ENCODE data around the gene AGAP1.

AGAP1 gene

DNA sequence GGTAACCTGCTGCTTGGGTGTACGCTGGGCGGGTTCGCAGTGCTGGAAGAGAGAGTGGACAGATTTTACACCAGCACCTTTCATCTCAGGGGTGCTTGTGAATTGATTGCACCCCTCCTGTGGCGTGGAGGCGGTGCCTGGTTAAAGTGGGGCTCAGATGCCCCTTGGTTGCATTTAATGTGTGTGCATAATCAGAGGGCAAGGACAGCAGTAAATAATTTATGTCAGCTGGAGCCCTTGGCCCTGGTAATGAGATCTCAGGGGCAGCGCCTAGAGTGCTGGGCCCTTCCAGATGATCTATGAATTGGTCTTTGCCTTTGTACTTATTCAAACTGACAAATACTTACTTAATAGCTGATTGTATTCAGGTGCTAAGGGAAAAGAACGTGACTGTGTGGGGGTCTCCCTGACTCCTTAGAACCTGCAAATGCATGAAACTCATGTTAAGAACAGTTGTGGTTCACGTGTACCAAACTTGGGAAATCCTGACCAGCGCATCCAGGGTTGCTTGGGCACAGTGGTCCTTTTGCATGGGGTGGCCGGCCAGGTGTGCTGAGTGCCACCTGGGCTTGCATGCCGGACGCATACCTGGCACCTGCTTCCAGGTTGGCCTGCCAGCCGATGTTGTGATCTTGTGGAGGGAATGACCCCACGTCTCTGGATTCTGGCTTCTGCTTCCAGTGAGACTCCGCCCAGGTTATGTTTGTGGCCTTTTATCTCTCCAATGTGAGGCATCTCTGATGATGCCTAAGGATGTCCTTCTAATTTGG is 118.5 kb downstream of the AGAP1 start:
- DNase-seq: no peak

DNA sequence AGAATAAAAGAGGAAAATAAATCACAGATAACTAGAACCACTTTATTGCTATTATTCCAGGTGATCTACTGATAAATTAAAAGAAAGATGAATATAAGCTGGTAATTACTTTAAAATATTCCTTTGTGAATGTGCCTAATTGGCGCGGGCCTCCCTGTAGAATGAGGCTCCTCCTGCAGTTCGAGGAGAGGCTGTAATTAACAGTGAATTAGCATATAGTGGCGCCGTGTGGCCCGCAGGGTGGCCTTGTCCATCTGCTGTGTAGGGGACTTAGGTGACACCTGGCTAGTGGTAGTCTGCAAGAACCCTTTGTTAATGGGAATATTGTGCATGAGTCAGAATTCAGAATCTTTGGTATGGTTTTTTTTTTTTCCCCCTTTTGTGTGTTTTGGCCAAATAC is 119.8 kb downstream of the AGAP1 start:
- DNase-seq: no peak

DNA sequence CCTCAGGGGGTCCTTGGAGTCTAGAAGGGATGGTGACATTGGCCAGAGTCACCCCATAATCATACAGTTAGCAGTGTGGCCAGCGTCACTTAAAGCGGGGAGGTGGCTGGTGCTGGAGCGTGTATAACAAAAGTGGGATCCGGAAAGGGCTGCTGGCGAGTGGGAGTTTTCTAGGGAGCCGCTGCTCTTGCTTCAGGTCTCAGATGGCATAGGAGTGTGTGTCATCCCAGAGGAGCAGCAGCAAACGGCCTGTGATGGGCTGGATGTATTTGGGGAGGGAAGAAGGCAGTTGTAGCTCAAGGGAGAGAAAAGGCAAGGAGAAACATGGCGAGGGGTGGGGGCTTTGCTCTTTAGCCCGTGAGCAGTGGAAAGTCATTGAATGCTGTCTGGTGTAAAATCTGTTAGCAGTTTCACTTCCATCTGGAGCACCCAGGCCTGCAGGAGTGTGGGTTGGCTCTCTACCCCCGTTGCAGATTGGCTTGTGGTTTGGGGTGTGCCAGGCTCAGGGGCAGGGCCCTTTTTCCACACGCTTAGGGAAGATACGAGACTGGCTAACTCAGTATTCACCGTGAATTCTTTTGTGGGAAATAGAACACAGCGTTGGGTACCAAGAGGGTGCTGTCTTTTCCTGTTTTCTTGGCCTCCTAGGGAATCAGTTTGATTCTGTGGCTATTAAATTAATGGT is 120.5 kb downstream of the AGAP1 start:
- no peak for DNase-seq

DNA sequence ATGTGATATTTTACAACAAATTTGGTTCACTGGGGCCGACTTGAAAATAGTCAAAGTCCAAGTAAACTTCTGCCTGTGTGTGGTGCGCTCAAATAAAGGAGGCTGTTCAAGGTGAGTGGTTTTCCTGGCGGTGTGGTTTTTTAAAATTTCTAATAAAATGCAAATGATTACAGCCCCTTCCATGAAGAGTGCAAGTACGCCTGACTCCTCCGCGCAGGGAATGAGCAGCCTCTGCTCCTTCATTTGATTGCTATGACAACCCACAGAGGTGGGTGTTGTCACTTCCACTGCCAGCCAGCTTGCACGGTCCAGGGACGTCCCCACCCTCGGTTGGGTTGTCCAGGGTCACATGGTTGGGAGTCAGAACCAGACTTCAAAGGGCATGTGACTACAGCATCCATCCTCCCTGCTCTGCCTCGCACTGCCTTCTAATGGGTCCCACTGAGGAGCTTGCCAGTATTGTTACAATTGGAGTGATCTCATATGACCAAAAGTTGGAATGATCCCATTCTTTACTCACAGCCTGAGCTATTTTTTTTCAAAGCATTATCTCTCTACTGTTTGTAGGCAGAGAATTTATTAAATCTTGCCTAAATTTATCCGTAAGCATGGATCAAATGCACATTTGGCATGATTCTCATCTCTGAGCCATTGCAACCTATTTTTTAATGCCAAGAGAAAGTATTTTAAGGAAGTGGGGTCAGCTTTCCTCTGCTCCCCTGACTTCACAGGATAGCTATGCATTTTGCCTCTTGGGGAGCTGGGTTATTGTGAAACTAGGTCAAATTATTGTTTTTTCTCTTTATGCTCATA is 121.3 kb downstream of the AGAP1 start:
- peak; percentile 75 for DNase-seq

DNA sequence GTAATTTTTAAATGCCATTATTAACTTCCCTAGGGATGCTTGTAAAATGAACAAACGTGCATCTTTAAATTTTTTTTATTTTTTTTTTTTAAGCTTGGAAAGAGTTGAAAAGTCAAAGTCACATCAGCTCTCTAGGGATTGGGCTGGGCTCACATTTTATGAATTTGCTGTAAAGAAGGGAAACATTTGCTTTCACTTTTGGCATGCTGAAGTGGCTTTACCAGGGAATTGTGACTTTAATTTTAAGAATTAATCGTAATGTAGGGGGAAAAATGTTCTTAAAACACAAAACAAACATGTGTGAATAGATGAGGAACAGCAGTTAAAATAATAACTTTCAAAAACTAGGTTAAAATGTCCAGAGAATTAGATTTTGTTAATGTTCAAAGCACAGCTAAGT is 123.0 kb downstream of the AGAP1 start:
- DNase-seq: no peak

DNA sequence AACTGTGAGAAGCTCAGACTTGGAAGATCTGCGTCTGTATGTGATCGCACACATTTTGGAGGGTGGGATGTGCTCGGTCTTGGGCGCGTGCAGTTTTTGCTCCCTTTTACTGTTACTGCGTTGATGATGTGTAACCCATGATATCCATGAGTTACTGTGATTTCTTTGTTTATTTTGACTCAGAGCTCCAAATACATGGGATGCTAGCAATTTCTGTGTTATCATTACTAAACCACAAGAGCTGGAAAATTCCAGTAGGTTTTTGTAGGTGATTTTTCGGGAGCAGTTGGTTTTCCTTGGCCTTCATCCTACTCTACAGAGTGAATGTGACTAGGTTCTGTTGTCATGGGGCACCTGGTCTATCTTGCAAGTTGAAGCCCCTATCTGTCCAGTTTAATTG is 124.2 kb downstream of the AGAP1 start:
- no peak for DNase-seq

DNA sequence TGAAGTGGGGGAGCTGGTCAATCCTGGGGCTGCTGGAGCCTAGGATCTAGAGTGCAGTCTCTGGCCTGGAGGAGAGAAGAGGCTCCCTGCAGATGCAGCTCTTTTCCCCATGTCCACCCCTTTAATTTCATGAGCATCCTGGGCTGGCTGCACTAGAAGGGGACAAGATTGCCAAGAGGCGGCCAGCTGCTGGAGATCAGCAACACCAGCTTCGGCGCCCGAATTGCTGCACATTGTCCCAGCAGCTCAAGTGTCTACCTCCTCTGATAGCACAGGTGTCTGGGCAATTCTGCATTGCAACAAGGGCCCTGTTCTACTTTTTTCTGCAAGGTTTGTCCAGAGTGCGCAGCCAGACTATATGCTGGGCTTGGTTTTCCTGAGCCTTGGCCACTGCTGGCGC is 125.7 kb downstream of the AGAP1 start:
- no peak for DNase-seq

DNA sequence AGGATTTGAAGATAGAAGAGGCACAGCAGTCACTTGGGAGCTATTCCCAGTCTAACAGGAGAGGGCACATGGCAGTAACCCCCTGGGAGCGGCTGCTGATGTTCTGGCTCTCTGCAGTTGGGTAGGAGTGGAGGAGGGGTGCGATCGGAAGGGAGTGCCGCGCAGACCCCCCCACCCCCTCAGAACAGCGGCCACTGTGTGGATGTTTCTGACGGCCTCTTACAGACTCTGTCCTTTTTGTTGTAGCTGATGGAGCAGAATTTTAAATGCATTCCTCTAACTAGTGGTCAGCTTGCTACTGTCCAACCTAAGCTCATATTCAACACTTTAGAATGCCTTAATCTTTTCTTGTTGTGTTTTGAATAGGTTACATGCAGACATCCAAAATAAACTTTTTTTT is 127.9 kb downstream of the AGAP1 start:
- no peak for DNase-seq

DNA sequence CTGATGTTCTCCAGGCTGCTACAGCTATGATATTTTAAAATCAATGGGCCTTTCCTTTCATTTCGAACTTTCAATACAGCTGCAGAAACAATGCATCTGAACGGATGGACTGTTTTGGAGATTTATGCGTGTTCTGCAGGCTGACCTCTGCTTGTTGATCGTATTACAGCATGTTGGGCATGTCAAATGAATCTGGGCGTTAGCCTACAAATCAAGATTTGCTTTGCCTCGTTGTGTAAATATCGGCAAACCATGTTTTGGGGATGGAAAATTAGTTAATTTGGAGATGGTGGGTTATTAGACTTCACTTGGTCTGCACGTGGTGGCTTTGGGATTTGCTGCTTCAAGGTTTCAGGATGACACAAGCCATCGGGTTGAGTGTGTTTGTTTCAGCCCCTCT is 129.3 kb downstream of the AGAP1 start:
- no peak for DNase-seq

DNA sequence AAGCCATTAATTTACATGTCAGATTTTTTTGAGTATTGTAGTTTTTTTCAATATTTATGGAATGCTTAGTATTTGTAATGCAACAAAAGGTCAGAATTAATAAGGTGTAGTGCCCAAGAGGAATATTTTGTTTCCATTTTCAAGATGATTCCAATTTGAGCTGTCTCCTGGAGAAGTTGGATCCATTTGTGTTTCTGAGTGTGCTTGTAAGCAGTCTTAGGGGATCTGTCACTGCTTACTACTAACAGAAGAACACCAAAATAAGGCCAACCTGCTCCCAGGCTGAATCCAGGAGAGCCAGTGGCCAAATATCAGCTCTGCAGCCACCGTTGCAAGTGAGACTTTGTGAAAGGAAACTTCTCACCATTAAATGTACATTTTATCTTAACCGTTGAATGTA is 129.9 kb downstream of the AGAP1 start:
- DNase-seq: no peak

DNA sequence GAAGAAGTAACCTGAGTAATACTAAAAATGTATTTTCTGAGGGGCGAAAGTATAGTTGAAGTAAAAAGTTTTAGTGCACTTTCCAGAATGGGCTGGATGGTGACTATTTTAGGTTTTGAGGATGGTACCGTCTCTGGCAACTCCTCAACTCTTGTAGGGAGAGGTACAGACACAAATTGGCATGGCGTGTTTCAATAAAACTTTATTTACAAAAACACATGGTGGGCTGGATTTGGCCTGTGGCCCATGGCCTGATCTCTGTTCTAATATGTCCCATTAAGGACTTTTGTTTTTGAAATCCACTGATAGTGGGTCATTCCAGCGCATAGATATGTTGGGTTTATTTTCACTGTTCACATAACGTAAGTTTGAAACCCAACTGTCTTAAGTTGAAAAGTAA is 132.8 kb downstream of the AGAP1 start:
- DNase-seq: no peak

DNA sequence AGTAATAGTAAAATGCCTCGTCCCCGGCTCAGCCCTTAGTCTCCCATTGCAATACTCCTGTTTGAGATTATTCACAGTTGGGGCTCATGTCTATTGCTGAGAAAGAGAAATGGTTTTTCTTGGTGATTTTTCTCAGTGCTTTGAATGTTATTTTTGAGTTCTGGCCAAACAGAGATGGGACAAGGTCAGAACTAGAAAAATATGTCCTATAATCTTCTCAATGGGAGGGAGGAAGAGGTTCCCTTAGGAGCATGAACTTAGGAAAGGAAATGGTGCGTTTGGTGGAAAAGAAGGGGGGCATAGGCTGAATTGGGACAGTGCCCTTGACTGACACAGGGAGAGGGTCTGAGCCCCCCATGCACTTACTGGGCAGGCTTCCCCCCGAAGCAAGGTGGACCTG is 133.8 kb downstream of the AGAP1 start:
- DNase-seq: no peak

DNA sequence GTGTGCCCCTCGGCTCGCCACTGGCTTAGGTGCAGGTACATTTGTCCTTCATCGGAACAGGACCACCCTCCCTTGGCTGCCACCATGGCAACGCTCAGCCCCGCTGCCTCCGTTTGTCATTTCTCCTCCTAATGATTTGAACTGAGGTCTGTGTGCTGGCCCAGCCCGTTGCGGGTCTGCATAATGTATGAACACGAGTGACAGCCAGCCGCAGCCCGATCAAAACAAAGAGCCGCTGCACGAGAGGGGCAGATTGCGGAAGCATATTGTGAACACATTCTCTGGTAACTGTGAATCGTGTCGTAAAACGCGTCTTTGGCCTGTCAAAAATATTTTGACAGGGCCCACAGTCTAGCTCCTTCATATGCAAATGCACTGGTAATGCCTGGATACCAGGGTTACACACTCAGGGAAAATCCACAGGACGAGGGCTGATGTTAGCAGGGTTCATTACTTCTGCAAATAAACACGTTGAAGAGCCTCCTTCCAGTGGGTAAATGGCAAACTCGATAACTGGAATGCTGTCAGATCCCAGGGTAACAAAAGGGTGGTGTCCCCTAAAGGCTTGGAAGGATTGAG is 137.0 kb downstream of the AGAP1 start:
- no peak for DNase-seq

DNA sequence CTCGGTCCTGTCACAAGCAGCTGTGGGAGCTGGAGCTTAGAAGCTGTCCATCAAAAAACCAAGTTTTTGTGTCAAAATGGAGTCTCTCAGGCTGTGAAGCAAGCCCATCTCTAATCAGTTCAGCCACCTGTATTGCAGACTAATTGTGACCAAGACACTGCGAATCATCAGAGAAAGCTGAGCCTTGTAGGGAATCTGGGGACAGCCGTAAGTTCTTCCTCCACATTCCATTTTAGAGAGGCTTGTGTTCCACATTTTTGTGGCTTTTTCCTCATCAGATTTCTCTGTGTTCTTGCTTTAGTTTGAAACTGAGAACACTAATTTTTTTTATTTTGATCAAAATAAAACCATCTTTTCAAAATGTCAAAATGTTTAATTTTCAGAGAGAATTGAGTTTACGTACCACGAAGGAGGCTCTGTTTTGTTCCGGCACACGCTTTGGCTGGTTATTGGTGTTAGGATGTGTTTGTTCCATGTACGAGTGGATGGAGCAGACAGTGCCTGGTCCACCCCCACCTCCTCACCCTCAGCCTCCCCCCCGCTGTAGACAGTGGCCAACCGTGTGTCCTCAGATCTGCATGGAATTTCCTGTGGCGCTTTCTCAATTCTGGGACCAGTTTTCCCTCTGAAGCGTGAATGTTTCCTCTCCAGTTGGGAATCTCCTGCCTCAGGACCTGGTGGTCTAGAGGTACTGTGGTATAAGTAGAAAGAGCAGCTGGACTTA is 140.8 kb downstream of the AGAP1 start:
- DNase-seq: no peak

DNA sequence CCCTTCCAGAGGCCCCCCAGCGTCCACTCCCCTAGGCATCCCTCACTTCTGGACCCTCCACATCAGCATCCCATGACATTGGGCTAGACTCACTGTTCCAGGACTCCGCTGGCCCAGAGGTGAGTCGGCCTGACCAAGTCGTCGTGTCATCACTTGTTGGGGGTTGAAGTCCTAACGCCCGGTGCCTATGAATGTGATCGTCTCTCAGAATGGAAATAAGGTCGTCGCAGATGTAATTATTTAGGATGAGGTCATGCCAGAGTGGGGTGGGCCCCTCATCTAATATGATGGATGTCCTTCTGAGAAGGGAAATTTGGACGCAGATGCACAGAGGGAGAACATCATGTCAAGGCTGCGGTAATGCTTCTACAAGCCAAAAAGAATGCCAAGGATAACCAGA is 142.7 kb downstream of the AGAP1 start:
- no peak for DNase-seq

DNA sequence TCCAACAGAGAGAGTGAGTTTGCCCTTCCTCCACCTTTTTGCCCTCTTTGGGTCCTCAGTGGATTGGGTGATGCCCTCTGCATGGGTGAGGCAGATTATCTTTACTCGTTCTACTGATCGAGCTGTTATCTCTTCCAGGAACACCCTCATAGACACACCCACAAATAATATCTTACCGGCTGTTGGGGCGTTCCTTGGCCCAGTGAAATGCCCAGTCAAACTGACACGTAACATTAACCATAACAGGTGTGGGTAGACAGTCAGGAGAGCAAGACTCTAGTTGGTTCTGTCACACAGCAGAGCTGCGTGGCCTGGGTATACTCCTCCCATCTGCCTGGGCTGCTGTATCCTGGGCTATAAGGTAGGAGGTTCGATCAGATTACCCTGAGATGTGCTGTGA is 144.1 kb downstream of the AGAP1 start:
- no peak for DNase-seq

DNA sequence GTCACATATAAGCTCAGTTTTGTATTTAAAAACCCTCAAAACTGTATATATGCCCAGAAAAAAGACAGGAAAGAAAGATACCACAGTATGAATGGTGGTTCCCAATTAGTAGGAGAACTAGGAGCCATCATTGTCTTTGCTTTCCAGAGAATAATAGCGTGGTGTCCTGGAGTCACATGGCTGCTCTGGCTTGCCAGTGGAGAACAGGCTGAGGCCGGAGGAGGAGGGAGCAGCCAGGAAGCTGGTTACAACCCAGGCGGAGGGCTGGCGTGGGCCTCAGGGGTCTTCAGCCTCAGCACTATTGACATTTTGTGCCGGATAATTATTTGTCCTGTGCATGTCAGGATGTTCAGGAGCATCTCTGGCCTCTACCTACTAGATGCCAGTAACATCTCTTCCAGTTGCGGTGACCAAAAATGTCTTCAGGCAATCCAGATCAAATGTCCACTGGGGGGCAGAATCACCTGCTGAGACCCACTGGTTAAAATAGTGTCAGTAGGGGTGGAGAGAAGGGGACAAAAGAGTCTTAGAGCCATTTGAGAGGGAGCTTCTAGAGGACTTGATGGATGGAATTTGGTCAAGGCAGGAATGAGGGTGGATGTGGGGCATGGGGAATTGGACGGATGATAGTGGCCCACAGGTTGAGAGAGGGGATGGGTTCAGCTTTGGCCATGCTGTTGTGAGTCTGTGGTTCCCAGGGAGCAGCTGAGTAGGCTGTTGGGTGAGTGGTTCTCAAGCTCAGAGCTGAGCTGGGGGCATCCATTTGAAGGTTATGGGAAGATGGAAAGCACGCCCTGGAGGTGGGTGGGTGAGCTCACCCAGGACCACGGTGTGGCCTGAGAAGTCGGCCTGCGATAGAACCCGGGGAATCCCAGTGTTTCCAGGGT is 144.9 kb downstream of the AGAP1 start:
- no peak for DNase-seq

DNA sequence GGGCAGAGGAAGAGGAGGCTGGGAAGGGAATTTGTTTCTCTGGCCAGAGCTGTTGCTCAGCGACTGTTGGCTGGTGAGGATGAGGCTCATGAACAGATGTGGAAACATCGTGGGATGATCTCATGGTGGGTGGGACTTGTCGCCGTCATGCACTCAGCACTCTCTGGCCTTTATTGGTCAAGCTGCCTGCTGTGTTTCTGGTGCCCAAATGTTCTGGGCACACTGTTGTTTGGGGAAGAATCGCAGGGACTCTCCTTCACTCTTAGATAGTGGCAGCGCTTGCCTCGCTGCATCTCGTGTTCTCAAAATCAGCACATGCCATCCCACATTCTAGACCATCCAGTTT is 145.6 kb downstream of the AGAP1 start:
- peak; percentile 77 for DNase-seq

DNA sequence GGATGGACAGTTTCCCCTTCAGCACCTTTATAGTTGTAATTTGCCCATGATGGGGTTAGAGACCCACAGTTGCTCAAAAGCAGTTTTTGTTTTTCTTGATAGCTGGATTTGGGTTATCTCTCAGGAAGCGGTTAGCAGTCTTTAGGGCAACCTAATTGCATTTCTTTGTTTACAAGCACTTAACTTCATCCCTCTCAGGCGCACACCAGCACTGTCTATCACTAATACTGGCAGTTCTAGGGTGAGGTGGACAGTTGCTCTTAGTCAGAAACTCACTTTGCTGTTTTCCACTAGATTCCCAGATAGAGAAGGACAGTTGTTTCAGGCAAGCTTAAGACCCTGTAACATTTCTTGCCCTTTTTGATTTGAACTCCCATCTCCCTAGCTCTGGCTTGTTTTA is 146.0 kb downstream of the AGAP1 start:
- DNase-seq: no peak

DNA sequence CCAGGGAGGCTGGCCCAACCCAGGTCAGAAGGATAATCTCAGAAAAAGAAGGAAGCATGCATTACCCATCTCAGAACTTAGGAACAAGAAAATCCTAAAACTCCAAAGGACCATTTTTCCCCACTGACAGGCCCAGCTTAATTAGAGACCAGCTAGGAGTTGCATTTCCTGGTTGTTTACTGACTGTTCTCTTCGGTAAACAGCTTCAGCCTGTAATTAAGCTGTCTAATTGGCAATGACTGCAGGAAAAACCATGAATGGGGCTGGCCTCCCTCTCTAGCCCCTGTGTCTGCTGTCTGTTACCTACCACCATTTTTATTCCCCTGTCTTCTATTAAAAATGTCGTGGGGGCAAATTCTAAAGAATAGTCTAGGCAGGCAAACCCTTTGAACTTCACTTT is 146.5 kb downstream of the AGAP1 start:
- DNase-seq: no peak

DNA sequence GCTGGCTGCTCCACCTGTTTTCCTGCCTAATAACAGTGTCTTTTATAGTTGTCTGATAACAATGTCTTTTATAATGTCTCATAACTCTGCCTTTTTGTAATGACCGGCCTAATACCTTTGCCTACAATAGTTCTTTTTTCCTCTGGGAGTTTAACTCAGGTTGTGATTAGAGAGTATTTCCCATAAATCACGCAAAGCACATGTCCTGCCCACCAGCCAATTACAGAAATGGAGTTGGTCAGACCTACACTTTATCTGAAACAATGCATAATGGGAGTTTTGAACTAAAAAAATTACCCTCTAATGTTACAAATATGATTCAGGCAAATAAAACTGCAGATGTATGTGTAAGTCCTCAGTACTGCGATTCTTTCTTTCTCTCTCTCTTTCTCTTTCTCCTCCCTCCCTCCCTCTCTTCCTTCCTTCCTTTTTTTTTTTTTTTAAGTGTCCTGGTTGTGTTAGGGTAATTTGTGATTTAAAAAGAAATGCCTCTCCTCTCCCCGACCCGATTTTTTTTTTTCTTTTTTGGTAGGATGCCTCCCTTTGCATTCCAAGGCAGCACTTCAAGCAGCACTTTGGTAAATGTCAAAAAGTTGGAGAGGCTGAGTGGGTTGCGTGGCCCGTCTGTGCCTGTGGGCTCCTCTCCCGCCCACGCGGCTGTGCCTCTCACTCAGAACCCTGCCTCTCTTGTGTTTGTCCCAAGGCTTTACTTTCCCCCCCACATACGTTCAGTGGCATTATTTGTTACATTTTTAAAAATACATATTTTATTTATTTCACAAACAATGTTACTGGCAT is 147.3 kb downstream of the AGAP1 start:
- no peak for DNase-seq
